Measurements from ENCODE around the gene HOXB9. TPM values are rescaled to one million over a fixed set of nuclear protein-coding genes. Genes with fewer than 3 reads are reported as not detected.

The HOXB9 gene
- total and polyA plus RNA-seq, 9 of the 15 experiments (the other 6 are each of a cell fraction or from before 2014, with no cell fraction given), result 3.1 to 196 (median 77.6) TPM

DNA sequence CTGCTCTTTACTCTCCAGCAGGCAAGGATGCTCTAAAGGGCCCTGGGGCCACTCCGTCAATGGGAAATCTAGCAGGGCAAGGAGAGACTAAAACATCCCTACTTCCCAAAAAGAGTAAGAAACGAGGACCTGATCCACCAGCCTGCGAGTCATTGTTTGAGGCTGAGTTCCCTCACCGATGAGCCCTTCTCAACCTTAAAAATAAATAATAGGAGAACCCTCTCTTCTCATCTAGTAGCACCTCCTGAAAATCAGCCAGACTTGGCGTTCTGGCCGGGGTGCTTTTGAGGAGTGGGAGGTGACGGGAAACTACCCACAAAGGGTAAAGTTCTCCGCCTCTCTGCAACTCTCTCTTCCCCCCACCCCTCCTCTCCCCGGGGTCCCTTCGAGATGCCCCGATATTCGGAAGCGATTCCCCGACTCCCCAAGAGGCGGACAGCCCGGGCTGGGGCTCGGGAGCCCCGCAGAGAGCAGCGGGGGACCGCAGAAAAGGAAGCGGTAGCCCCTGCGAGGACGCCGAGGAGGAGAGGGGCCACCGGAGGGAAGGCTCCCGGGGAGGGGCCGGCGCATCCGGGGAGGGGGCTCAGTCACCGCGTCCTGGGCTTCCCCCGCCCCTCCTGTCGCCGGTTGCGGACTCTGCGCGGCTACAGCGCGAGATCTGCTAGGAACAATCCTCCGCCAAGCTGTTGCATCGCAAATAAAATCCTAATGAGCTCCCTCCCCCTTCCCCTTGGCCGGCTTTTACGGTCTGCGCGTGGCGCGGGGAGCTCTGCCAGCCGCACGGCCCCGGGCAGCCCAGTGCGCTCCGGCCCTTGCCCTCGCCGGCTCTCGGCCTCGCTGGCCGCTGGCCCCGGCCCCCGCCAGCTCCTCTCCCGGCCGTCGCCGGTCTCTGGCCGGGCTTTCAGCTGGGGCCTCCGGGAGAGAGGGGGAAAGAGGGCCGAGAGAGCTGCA, 1.3 kb downstream of the HOXB9 start (continued):
- TF ChIP-seq CCNT2 (IDR thresholded peaks at IDR 0.05; ENCODE audit: borderline replicate concordance, extremely low read depth, insufficient read length, low read depth, low read length), result peak; percentile 55
- TF ChIP-seq, protein P1, sequence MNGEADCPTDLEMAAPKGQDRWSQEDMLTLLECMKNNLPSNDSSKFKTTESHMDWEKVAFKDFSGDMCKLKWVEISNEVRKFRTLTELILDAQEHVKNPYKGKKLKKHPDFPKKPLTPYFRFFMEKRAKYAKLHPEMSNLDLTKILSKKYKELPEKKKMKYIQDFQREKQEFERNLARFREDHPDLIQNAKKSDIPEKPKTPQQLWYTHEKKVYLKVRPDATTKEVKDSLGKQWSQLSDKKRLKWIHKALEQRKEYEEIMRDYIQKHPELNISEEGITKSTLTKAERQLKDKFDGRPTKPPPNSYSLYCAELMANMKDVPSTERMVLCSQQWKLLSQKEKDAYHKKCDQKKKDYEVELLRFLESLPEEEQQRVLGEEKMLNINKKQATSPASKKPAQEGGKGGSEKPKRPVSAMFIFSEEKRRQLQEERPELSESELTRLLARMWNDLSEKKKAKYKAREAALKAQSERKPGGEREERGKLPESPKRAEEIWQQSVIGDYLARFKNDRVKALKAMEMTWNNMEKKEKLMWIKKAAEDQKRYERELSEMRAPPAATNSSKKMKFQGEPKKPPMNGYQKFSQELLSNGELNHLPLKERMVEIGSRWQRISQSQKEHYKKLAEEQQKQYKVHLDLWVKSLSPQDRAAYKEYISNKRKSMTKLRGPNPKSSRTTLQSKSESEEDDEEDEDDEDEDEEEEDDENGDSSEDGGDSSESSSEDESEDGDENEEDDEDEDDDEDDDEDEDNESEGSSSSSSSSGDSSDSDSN (IDR thresholded peaks at IDR 0.05; ENCODE audit: borderline replicate concordance in 1 of 2, low read depth in 2 of 2, low read length in 2 of 2), result peak; percentile 27 to 46; a peak in 3 of 4 replicates
- TF ChIP-seq RBM15 (IDR thresholded peaks at IDR 0.05; ENCODE audit: insufficient read depth, low read length), result no peak
- TF ChIP-seq EP300 (IDR thresholded peaks at IDR 0.05; ENCODE audit: low read length), result no peak
- TF ChIP-seq RBM14 (IDR thresholded peaks at IDR 0.05; ENCODE audit: borderline replicate concordance, insufficient read depth, low read depth, low read length), result 0 out of 2 replicates have a peak, but pooled peaks have one; percentile 88
- TF ChIP-seq ZKSCAN8 (CRISPR knock-in tag; IDR thresholded peaks at IDR 0.05), result no peak
- no peak for TF ChIP-seq MCM3 (IDR thresholded peaks at IDR 0.05)
- TF ChIP-seq EWSR1 (IDR thresholded peaks at IDR 0.05; ENCODE audit: borderline replicate concordance, low read depth, partially characterized antibody), result no peak
- TF ChIP-seq SRF (CRISPR knock-in tag; IDR thresholded peaks at IDR 0.05), result 0 out of 4 replicates have a peak, but pooled peaks of 1 of the 2 experiments have one; percentile 6
- TF ChIP-seq BCL6 (CRISPR knock-in tag; IDR thresholded peaks at IDR 0.05), result no peak
- no peak for TF ChIP-seq ZNF217 (CRISPR knock-in tag; IDR thresholded peaks at IDR 0.05)
- TF ChIP-seq, protein P2, sequence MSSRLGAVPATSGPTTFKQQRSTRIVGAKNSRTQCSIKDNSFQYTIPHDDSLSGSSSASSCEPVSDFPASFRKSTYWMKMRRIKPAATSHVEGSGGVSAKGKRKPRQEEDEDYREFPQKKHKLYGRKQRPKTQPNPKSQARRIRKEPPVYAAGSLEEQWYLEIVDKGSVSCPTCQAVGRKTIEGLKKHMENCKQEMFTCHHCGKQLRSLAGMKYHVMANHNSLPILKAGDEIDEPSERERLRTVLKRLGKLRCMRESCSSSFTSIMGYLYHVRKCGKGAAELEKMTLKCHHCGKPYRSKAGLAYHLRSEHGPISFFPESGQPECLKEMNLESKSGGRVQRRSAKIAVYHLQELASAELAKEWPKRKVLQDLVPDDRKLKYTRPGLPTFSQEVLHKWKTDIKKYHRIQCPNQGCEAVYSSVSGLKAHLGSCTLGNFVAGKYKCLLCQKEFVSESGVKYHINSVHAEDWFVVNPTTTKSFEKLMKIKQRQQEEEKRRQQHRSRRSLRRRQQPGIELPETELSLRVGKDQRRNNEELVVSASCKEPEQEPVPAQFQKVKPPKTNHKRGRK (tag; IDR thresholded peaks at IDR 0.05), result no peak
- no peak for TF ChIP-seq NR1H2 (CRISPR knock-in tag; IDR thresholded peaks at IDR 0.05)
- TF ChIP-seq ZNF76 (CRISPR knock-in tag; IDR thresholded peaks at IDR 0.05; ENCODE audit: borderline replicate concordance), result no peak
- TF ChIP-seq, protein P3, sequence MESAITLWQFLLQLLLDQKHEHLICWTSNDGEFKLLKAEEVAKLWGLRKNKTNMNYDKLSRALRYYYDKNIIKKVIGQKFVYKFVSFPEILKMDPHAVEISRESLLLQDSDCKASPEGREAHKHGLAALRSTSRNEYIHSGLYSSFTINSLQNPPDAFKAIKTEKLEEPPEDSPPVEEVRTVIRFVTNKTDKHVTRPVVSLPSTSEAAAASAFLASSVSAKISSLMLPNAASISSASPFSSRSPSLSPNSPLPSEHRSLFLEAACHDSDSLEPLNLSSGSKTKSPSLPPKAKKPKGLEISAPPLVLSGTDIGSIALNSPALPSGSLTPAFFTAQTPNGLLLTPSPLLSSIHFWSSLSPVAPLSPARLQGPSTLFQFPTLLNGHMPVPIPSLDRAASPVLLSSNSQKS (CRISPR knock-in tag; IDR thresholded peaks at IDR 0.05), result no peak
- no peak for TF ChIP-seq IRF2 (CRISPR knock-in tag; IDR thresholded peaks at IDR 0.05)
- no peak for TF ChIP-seq PHB2 (IDR thresholded peaks at IDR 0.05; ENCODE audit: low read depth)
- no peak for TF ChIP-seq RBM34 (IDR thresholded peaks at IDR 0.05; ENCODE audit: borderline replicate concordance, insufficient read depth, low read length)
- no peak for TF ChIP-seq ZNF121 (CRISPR knock-in tag; conservative IDR thresholded peaks at IDR 0.05)
- no peak for TF ChIP-seq SMARCB1 (IDR thresholded peaks at IDR 0.05; ENCODE audit: insufficient read length, low read depth)
- TF ChIP-seq ZNF408 (CRISPR knock-in tag; IDR thresholded peaks at IDR 0.05; ENCODE audit: low read depth), result no peak
- no peak for TF ChIP-seq ZNF77 (CRISPR knock-in tag; IDR thresholded peaks at IDR 0.05)
- TF ChIP-seq BRF1 (IDR thresholded peaks at IDR 0.05; ENCODE audit: borderline replicate concordance, extremely low read depth, insufficient read length), result no peak

Measured in K562 (cell line).